HUDEP-2 (cell line): ENCODE data around the gene WDR77.

Experiments
- DNase-seq, 76 experiments: peaks; one replicate each; lab custom pipeline; 2025; ENCODE audit not compliant: unreplicated experiment in 76 of 76; lab: John Stamatoyannopoulos, UW

WDR77 gene

DNA sequence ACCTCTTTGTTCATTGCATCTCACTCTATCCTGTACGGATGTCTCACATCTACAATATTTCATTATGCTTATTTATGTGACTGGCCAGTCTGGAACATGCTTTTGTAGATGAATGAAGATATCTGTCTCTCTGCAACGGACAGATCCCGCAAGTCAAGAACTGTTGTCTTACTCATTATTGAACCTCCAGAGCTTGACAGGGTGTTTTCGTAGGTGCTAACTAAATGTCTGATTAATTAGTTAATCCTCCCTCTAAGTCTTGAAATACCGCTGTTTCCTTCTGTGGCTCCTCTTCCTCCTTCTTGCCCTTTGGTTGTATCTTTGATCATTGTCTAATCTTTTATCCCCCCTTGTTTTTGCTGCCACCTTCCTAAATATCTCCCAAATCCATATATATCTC, 21.5 kb upstream of the WDR77 start:
- DNase-seq, result no peak

DNA sequence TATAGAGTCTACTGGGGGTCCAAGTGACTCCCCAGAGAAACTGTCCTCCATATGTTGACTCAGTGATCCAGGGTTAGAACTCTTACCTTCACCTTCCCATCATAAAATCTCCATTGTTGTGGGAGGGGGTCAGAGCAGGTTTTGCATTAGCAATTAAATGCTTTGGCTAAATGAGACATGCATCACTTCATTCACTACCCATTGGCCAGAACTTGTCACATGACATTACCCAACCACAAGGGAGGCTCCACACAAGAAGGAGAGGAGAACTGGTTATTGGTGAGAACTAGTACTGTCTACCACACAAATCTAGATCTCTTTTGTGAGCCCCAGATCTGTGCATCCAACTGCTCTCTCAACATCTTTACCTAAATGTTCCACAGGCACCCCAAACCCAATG, 20.5 kb upstream of the WDR77 start:
- DNase-seq, result no peak

DNA sequence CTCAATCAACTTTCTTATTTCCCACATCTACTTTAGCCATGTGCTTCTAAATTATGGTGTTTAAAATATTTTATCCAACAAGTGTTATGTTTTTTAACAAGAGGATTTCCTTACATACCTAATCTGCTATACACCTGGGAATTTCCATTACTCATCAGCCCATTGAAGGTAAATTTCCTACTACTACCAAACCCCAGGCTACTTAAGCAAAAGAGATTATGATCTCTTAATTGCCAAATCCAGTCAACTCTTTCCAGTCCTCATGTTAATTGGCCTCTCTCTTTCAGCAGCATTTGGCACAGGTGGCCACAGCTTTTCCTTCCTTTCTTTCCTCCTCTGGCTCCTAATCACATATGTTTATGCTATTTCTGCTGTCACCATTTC, 19.7 kb upstream of the WDR77 start:
- no peak for DNase-seq

DNA sequence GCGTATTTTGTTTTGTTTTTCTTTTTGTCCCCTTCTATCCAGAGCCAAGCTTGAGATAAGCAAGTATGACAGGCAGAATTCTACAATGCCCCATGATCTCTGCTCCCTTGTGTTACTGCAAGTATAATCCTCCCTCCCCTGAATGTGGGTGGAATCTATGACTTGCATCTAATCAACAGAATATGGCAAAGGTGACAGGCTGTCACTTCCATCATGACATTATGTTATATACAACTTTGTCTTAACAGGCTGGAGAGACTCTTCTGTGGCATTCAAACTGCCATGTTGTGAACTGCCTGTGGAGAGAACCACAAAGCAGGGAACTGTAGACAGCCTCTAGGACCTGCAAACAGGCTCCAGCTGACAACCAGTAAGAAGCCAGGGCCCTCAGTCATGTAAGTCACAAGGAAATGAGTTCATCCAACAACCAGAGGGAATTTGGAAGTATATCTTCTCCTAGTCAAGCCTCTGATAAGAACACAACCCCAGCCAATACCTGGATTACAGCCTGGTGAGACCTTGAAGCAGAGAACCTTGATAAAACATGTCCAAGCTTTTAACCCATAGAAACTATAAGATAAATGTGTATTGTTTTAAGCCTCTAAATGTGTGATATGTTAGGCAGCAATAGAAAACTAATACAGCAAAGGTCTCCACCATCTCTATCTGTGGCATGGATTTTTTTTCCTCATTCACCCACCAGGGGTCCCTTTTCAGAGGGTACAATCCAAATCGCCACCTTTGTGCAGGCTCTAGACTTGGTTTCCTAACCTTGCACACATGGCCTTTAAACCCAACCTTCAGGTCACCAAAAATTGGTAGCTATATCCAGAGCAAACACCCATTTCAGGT, 19.0 kb upstream of the WDR77 start:
- peak in 5 of 76 experiments; percentile 4 to 42 (median 22) for DNase-seq

DNA sequence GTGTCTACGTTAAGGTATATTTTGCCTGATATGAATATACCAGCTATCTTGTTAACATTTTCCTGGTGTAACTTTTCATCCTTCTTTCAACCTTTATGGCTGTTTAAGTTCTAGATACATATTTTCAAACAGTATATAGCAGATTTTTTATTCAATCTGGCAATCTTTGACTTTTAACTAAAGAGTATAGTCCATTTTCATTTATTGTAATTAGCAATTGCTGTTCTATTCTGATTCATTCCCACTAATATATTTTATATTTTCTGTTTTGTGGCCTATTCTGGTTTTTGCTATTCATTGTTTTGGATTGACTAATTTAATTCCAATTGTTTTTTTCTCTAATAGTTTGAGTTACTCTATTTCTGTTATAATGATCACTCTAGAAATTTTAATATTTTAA, 17.4 kb upstream of the WDR77 start:
- DNase-seq, result no peak

DNA sequence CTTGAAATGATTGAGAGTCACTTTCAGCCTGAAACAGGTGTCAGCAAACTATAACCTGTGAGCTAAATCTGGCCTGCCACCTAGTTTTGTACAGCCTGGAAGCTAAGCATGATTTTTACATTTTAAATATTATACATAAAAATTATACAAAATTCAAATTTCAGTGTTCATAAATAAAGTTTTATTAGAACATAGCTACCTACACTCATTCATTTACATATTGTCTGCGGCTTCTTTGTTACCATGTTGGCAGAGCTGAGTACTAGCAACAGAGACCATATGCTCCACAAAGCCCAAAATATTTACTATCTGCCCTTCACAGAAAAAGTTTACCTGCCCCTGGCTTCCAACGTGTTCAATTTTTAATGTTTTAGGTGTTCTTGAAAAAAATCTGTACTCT, 16.7 kb upstream of the WDR77 start:
- DNase-seq, result no peak

DNA sequence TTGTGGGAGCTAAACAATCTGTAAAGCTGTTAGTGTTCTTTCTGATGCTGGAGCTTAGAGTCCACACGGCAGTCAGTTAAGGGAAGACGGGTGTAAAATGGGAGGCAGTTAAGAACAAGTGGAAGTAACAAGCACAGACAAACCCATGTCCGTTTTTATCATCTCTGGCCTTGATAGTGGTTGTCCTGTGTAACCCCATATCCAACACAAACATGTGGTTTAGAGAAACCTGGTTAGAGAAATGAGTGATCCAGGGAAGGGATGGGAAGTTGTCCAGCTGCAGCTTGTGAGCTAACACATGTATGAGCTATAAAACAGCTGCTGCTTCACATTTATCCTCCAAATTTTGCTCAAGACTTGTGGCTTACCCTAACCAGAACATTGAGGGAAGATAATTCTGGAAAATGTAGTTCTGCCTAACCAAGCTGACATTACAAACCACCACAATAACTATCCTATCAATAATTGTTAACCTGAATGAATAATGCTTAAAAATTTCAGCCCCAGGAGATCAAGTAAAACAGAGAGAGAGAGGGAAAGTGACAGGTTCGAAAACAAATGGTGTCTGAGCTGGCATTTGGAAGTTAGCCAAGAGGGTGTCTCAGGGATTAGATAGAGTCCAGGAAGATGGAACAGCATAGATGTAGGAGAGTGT, 14.1 kb upstream of the WDR77 start:
- peak in 20 of 76 experiments; percentile 4 to 50 (median 22) for DNase-seq

DNA sequence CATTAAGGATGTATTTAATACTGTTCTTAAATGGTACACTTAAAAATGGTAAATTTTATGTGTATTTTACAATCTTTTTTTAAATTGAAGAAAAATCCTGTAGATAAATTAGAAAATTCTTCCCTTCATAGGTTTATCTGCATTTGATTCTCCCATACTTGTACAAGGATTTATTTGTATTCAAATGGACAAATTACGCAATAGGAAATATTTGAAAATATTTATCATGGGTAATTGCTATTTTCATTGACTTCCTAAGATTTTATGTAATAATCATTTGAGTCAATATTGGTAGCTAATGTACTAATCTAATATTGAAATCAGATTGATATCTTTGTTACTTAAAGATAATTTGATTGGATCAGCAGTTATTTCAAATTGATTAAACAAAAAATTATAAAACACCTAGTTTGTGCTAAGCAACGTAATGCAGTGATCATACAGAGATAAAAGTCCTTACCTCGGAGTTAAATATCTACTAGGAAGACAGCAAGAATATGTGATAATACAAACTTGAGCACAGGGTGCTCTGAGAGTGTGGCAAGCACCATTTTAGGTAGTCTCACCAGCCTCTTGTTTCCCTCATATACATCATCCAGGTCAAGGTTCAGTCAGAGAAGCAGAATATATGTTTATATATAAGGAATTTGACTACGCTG, 13.4 kb upstream of the WDR77 start:
- no peak for DNase-seq

DNA sequence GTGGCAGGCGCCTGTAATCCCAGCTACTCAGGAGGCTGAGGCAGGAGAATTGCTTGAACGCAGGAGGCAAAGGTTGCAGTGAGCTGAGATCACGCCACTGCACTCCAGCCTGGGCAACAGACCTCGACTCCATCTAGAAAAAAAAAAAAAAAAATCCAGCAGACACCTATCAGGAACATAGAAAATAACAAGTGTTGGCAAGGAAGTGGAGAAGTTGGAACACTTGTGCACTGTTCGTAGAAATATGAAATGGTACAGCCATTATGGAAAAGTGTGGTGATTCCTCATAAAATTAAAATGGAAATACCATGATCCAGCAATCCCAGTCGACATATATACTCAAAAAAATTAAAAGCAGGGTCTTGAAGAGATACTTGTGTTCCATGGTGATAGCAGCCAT, 12.7 kb upstream of the WDR77 start:
- DNase-seq, result no peak

DNA sequence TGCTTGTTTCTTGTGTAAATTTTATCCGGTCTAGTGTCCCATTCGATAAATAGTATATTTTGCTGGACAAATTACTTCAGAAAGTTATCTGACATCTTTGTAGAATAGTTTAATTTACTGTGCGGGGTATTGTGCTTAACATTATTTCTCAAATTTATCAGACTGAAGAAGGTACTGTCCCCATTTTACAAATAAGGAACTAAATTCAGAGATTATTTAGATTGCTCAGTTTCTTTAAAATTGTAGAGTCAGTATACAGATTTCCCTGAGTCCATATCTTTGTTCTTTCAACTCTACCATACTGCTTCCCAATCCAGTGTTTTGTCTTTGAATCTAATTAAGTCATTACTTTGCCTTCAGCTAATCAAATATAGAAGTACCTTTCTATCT, 6.6 kb upstream of the WDR77 start:
- DNase-seq, result no peak

DNA sequence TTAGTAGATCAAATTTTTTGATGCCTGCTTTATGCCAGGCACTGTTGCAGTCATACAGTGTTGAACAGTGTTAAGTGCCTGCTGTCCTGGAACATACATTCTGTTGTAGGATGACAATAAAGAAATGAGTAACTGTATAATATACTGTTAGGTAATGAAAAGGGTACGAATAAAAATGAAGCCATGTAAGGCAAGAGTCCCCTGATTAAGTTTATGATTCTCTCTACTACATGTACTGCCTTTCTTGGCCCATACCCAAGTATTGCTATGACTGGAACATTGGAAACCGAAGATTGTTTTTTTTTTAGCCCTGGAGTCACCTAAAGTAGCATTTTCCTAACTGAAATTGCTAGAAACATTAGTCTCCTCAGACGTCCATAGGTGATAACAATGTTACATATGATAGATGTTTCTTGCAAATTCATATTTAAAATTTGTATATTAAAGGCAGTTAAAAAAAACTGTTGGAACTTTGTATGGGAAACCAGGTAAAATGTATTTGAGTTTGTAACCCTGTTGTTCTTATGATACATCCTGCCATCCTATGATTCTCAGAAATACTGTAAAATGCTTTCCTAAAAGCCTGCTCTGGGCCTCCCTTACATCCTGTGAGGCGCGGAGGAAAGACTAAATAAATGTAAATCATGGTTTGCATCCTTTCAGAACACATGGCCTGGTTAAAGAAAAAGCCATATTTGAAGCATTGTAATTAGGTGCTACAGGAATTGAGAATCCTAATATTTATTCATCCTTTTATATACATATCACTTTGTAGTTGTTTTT, 6.0 kb upstream of the WDR77 start:
- no peak for DNase-seq

DNA sequence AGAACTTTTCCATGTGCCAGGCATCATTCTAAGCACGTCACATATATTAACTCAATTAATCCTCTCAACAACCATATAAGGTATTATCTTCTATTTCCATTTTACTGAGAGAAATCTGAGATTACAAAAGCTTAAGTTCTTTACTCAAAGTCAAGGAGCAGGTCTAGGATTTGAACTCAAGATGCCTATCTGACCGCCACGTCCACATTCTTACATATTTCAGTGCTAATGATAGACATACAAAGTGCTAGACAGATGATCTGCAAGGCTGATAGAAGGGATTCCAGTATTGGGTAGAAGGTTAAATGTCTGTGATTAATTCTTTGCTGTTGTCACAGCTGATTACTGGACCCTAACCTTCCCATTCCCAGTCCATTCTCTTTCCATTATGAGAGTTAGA, 4.7 kb upstream of the WDR77 start:
- no peak for DNase-seq

DNA sequence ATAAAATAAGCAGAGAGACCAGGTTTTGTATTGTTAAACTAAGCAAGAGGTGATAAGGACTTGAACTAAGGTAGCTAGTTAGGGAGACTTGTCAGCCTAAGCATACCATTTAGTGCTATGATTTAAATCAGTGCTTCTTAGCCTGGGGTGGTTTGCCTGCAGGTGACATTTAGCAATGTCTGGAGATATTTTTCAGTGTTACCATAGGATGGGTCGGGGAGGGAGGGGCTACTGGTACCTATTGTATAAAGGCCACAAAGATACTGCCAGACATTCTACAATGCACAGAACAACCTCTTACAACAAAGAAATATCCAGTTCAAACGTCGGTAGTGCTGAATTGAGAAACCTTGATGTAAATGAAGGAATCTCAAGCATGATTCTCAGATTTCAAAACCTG, 3.5 kb upstream of the WDR77 start:
- DNase-seq, result no peak

DNA sequence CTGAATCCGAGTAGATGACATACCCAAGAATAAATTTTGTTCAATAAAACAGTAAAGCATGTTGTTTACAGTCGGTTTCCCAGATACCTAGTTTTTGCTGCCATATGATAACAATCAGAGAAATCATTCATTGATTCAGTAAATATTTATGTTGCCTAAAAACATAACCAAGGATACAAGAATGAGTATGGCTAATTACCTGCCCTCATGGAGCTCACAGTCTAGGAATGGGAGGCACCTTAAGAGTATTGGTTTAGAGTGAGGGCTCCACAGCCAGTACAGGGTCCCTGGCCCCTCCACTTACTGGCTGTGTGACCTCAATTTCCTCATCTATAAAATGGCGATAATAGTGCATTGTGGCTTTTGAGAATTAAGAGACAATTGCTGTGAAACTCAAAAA, 1.1 kb upstream of the WDR77 start:
- no peak for DNase-seq

DNA sequence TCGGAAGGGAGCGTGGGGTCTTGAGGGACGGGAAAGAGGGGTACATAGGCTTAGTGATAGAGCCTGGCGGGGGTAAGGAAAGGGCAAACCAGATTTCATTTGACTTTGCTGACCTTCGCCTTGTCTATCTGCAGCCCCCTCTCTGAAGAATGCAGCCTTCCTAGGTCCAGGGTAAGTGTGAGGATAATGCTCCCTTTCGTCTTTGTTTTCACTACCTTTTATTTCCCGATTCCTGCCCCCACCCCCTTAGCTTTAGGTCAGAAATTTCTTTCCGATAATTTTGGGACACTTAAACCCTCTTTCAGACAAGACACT, 604 bp upstream of the WDR77 start:
- peak in 1 of 76 experiments; percentile 39 for DNase-seq

DNA sequence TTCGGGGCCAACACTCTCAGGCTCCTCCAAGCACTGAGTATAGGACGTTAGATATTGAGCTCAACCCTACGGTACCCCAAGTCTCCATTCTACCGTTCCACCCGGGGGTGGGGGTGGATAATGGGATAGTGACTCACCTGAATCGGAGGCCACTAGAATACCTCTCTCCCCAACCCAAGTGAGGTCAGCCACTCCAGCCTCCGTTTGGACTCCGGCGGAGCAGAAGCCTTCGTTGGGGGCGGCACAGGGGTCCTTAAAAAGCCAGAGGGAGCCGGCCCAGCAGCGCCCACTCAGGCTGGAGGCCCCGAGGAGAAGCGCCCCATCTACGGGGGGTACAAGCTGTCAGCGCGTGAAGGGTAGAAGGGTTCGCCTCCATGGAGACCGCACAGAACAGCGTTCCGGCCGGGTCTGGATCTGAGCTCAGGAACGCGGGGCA, 556 bp downstream of the WDR77 start:
- no peak for DNase-seq

DNA sequence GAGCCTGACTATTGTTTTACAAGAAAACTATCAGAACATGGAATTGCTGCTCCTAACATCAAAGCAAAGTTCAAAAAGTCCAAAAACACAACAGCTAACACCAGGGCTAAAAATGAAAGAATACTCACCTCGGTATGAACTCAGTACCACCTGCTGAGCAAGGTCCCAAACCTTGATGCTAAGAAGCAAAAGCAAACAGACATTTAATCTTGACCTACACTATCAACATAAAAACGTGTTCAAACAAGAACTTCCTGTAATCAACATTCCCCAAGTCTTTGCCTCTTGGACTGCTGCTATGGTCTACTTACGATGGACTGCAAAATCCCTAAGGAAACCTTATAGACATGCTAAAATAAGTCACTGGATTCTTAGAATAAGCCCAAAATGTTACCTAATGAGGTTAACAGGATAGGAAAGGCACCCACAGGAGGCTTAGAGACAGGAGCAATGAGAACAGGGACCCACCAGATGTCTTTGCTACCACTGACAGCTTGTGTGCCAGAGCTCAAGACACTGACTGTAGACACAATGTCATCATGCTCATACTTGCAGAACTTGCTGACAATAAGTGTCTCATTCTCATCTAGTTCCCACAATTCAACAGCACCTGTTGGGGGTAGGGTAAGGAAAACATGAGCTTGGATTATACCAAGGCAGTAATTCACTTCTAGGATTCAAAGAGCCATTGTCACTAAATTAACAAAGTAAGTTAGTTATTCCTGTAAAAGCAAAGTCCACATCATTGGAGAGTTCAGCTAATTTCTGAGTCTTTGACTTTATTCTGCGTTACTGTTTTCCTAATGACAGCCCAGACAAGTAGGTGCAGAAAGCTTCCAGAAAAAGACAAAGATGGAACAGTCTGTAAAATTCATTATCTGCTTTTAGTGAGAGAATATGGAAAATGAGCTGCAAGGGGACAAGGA, 1.8 kb downstream of the WDR77 start:
- no peak for DNase-seq

DNA sequence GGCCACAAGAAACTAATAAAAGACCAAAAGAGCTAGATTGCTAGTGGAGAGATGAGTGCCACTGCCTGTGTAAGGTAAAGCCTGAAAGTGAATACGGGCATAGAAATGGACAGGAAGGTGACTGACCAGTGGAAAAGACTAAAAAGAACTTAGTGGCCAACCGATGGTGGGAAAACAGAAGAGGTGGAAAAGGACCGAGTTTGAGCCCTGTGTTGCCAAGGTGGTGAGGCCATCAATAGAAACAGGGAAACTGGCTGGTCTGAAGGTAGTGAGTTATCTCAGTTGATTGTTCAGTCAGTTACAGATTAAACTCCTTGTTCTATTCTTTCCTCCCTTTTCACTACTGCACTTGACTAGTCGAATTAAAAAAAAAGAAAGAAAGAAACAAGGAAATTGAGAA, 2.5 kb downstream of the WDR77 start:
- no peak for DNase-seq

DNA sequence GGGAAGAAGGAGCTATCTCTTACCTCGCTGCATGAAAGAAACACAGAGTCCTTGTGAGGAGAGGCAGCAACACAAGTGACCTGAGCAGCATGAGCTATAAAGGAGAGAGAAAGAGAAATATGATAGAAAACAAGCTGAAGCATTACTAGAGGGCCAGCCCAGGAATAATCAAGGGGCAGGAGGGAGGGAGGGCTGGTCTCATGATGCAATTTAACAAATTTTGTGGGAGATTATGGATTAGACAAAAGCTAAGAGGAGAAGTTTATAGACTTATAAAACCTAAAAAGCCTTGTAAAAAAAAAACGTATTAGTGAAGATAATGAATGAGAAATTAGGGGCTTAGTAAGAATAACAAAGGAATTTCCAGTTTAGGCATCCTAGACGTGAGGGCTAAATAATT, 5.0 kb downstream of the WDR77 start:
- no peak for DNase-seq

DNA sequence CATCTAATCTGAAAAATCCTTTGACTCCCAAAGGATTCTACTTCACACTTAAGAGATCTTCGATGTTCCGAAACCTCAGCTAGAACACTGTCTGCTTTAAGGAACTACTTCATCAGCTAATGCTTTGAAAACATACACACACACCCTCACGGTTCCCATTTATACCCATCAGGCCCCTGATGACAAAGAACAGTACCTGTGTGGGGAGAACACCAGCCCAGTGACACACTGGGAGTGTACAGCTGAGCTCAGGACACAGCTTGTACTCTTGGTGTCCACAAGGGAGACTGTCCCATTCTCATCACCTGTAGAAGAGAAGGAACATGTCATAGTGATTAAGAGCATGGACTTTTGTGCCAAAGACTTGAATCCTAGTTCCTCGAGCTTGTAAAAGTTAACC, 6.6 kb downstream of the WDR77 start:
- DNase-seq, result no peak
